PC-3 (cell line): ENCODE measurements around the gene RIMBP2. TPM values are rescaled to one million over a fixed set of nuclear protein-coding genes. Genes with fewer than 3 reads are reported as not detected.

Experiments used
- ATAC-seq: fragments of 200-7000 bp; cut with Tn5 transposase; 2 replicates; pipeline ENCODE4 v1.9.1; 2020; ENCODE audit warnings: mild to moderate bottlenecking, moderate library complexity
- BruUV-seq: library from RNA; stranded (reverse); fragments of 400-500 nt; replicated peaks from 2 replicates; lab custom pipeline; 2021; lab: Mats Ljungman, UMichigan
- CTCF ChIA-PET: fragments of 300-600 bp; sonication (Branson Sonifier 250); formaldehyde crosslinking; loops from one replicate; lab custom pipeline; 2022; ENCODE audit warnings: antibody characterized with exemption; lab: Charles Lee
- POLR2A ChIA-PET: fragments of 300-600 bp; sonication (Branson Sonifier 250); formaldehyde crosslinking; loops from one replicate; lab custom pipeline; 2022; ENCODE audit warnings: antibody characterized with exemption; ENCODE audit not compliant: unreplicated experiment; lab: Charles Lee
- DNase-seq: peaks from one replicate; pipeline ENCODE4 v3.0.0-alpha.2; 2015
- H2AFZ ChIP-seq: fragments of 300-600 bp; sonication (generic); 2 replicates; pipeline ENCODE4 v1.6.0; 2016; ENCODE audit warnings: antibody characterized with exemption, low read length
- H3F3A ChIP-seq: fragments of 300-600 bp; sonication (generic); one replicate; pipeline ENCODE4 v1.6.0; 2017; ENCODE audit warnings: antibody characterized with exemption, low read length, control low read depth, mild to moderate bottlenecking; ENCODE audit not compliant: unreplicated experiment
- H3K27ac ChIP-seq: fragments of 300-600 bp; sonication (generic); 2 replicates; pipeline ENCODE4 v1.5.1; 2016; ENCODE audit warnings: mild to moderate bottlenecking, low read length
- H3K27me3 ChIP-seq: fragments of 300-600 bp; sonication (generic); 2 replicates; pipeline ENCODE4 v1.6.1; 2016; ENCODE audit warnings: low read length, mixed read lengths
- H3K36me3 ChIP-seq: fragments of 300-600 bp; sonication (generic); 2 replicates; pipeline ENCODE4 v1.6.1; 2016; ENCODE audit warnings: low read depth, mixed run types, low read length, mixed read lengths
- H3K4me1 ChIP-seq: fragments of 300-600 bp; sonication (generic); 2 replicates; pipeline ENCODE4 v1.5.1; 2016; ENCODE audit warnings: low read length; ENCODE audit not compliant: insufficient read depth
- H3K4me2 ChIP-seq: fragments of 300-600 bp; sonication (generic); 2 replicates; pipeline ENCODE4 v1.6.0; 2016; ENCODE audit warnings: low read length
- H3K4me3 ChIP-seq: fragments of 300-600 bp; sonication (generic); 2 replicates; pipeline ENCODE4 v1.5.1; 2016; ENCODE audit warnings: mild to moderate bottlenecking, low read length, mixed read lengths
- H3K79me2 ChIP-seq: fragments of 300-600 bp; sonication (generic); 2 replicates; pipeline ENCODE4 v1.6.1; 2017; ENCODE audit warnings: low read length, mixed read lengths
- H3K9ac ChIP-seq: fragments of 300-600 bp; sonication (generic); 2 replicates; pipeline ENCODE4 v1.6.0; 2016; ENCODE audit warnings: mild to moderate bottlenecking, low read length
- H3K9me2 ChIP-seq: fragments of 300-600 bp; sonication (generic); replicated peaks from 2 replicates; pipeline ENCODE4 v1.6.1; 2016; ENCODE audit warnings: mixed run types, low read length, mixed read lengths
- H3K9me3 ChIP-seq: fragments of 300-600 bp; sonication (generic); 2 replicates; pipeline ENCODE4 v1.6.1; 2016; ENCODE audit warnings: low read length, mixed read lengths
- H4K20me1 ChIP-seq: fragments of 300-600 bp; sonication (generic); 2 replicates; pipeline ENCODE4 v1.6.1; 2016; ENCODE audit warnings: low read length, mixed read lengths
- EZH2 ChIP-seq: fragments of 300-600 bp; sonication (generic); IDR thresholded peaks from one replicate; pipeline ENCODE4 v1.6.1; 2017; ENCODE audit warnings: antibody characterized with exemption, mild to moderate bottlenecking, low read length; ENCODE audit not compliant: unreplicated experiment
- EZH2phosphoT487 ChIP-seq: fragments of 300-600 bp; sonication (generic); IDR thresholded peaks from 2 replicates; pipeline ENCODE4 v1.6.1; 2018; ENCODE audit warnings: mild to moderate bottlenecking, antibody characterized with exemption, low read length, borderline replicate concordance
- intact Hi-C: fragments of 100-400 bp; cut with micrococcal nuclease; formaldehyde crosslinking; loops from 2 replicates; pipeline ENCODE4 v1.9.0; 2023
- total RNA-seq: library from RNA; depleted of rRNA; stranded (reverse); fragments of >200 nt; gene quantifications from 2 replicates; pipeline ENCODE4 v1.2.3, GENCODE V29; 2014
- TF ChIP-seq, protein P1 (sequence below): fragments of 300-600 bp; sonication (generic); conservative IDR thresholded peaks from 2 replicates; pipeline ENCODE4 v1.5.1; 2017; ENCODE audit warnings: antibody characterized with exemption, low read depth, mild to moderate bottlenecking, low read length

Gene RIMBP2
- total RNA-seq, 1 experiment from 2014 or later, result not detected

DNA sequence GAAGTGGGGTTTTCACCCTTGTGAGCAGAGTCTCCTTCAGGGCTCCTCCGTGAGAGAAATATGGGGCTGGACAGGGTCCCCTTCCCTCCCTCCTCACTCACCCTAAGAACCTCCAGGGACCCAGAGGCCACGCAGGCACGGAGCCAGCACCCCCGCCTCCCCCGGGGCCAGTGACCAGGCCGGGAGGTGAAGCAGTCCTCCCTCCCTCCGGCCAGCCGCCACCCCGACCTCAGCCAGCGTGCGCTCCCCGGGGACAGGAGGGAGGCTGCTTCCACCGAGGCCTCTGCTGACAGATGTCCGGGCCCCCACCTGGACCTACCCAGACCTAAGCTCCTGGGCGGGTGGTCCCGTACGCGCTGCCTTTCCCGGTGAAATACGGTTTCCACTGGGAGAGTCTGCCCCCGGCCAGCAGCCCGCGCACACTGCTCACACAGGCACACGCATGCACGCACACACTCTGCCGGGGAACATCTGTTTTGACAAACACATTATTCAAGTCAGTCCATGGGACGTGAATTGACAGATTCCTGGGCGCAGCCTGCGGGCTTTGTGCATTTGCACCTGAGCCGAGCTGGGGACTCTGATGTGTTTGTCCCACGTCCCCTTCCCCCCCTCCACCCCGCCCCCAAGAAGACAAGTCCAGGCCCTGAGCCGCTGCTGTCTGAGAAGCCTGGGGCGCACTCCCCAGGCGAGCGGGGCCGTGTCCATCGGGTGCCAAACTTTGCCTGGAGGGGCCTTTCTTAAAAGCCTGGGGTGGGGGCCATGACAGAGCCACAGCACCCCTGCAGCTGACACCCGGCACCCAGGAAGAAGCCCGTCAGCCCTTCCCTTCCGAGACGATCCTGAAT lies 725 bp downstream of the RIMBP2 start:
- no peaks in the 10 kb centered on the region for H3K9me3 ChIP-seq
- ChIA-PET POLR2A (no interaction called here), CTCF (no interaction called here)
- no peak overlapping the region for H3K4me2 ChIP-seq
- H3K36me3 ChIP-seq, result no peaks in the 10 kb centered on the region
- H3K27me3 ChIP-seq, result 0 out of 2 replicates have a peak, but pooled peaks cover 6% of the 10 kb centered on the region
- no peaks in the 10 kb centered on the region for H3K4me1 ChIP-seq
- no peaks in the 10 kb centered on the region for H3F3A ChIP-seq
- H3K9me2 ChIP-seq, result no peaks in the 10 kb centered on the region
- no peak for TF ChIP-seq EZH2
- TF ChIP-seq EZH2phosphoT487, result no peak
- H3K9ac ChIP-seq, result no peak overlapping the region
- intact Hi-C loops, result no loop called here
- ATAC-seq, result no peak
- H4K20me1 ChIP-seq, result no peaks in the 10 kb centered on the region
- no peaks in the 10 kb centered on the region for H3K79me2 ChIP-seq
- H3K4me3 ChIP-seq, result no peak overlapping the region
- BruUV-seq, result no TSS peak
- DNase-seq, result no peak
- H3K27ac ChIP-seq, result no peak overlapping the region
- no peak overlapping the region for H2AFZ ChIP-seq

DNA sequence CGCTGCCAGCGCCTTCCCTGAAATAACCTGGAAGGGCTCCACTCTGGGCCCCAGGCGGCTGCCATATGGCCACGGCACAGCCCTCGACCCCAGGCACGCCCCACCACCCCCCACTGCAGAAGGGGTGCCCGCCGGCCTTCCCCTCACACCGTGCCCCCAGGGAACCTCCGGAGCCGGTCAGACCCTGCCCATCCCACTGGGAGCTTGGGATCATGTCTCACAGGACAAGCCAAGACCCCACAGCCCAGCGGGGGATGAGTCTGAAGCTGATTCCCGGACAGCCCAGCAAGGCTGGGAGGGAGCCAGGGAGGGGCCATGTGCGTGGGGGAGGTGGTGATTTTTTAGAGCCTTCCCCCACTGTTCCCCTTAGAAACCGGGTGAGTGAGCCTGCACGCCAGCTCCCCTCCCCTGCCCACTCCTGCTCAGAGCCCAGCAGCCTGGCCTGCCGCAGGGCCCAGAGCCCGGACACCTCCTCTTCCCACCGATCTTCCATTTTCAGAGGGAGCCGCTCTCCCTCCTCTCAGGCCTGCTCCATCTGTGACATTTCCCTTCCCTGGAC lies 1.4 kb downstream of the RIMBP2 start:
- Histone ChIP-seq H3K4me1 (no peaks in the 10 kb centered on the region), H3K36me3 (no peaks in the 10 kb centered on the region), H3K9me3 (no peaks in the 10 kb centered on the region), H3K4me3 (no peak overlapping the region), H3K9me2 (no peaks in the 10 kb centered on the region), H3K9ac (no peak overlapping the region), H3K4me2 (no peak overlapping the region), H3F3A (no peaks in the 10 kb centered on the region), H4K20me1 (no peaks in the 10 kb centered on the region), H3K27me3 (0 out of 2 replicates have a peak, but pooled peaks cover 6% of the 10 kb centered on the region), H3K79me2 (no peaks in the 10 kb centered on the region), H3K27ac (no peak overlapping the region), H2AFZ (no peak overlapping the region)
- TF ChIP-seq, protein P1, sequence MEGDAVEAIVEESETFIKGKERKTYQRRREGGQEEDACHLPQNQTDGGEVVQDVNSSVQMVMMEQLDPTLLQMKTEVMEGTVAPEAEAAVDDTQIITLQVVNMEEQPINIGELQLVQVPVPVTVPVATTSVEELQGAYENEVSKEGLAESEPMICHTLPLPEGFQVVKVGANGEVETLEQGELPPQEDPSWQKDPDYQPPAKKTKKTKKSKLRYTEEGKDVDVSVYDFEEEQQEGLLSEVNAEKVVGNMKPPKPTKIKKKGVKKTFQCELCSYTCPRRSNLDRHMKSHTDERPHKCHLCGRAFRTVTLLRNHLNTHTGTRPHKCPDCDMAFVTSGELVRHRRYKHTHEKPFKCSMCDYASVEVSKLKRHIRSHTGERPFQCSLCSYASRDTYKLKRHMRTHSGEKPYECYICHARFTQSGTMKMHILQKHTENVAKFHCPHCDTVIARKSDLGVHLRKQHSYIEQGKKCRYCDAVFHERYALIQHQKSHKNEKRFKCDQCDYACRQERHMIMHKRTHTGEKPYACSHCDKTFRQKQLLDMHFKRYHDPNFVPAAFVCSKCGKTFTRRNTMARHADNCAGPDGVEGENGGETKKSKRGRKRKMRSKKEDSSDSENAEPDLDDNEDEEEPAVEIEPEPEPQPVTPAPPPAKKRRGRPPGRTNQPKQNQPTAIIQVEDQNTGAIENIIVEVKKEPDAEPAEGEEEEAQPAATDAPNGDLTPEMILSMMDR, result no peak
- no peak for TF ChIP-seq EZH2phosphoT487
- TF ChIP-seq EZH2, result no peak
- DNase-seq (no peak), ATAC-seq (no peak)
- BruUV-seq, result no TSS peak
- intact Hi-C loops, result no loop called here
- CTCF ChIA-PET, result no interaction called here
- POLR2A ChIA-PET, result no interaction called here

DNA sequence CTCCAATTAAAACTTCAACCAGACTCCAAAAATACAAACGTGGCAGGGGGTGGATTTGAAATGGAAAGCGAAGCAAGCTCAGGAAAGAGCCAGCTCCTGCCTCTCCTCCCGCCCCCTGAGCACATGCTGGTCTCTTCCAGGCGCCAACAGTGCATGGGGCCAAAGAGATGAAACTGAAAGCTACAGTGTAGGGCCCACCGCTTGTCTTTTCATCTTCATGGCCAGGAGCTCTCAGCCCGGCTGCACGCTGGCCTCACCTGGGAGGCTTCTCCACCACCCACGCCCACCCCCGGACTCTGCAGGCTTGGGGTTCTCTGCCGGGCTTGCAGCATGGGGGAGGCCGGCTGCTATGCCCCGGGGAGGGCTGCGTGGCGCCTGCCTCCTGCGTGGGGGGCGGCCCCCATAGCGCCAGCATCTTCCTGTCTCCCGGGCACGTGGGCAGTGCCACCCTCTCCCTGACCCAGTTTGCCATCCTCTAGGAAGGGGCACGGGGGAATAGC lies 2.0 kb downstream of the RIMBP2 start:
- Histone ChIP-seq H3K4me1 (no peaks in the 10 kb centered on the region), H3F3A (no peaks in the 10 kb centered on the region), H3K9me3 (no peaks in the 10 kb centered on the region), H4K20me1 (no peaks in the 10 kb centered on the region), H2AFZ (no peak overlapping the region), H3K9me2 (no peaks in the 10 kb centered on the region), H3K36me3 (no peaks in the 10 kb centered on the region), H3K79me2 (no peaks in the 10 kb centered on the region), H3K4me2 (no peak overlapping the region), H3K27me3 (0 out of 2 replicates have a peak, but pooled peaks cover 6% of the 10 kb centered on the region), H3K9ac (no peak overlapping the region), H3K27ac (no peak overlapping the region), H3K4me3 (no peak overlapping the region)
- POLR2A ChIA-PET, result no interaction called here
- no peak for DNase-seq
- TF ChIP-seq, protein P1, result no peak
- TF ChIP-seq EZH2phosphoT487 (no peak), EZH2 (no peak)
- intact Hi-C loops, result no loop called here
- ATAC-seq, result no peak
- CTCF ChIA-PET, result no interaction called here
- no TSS peak for BruUV-seq
